ENCODE data around the gene ADH1C. TPM values are rescaled to one million over a fixed set of nuclear protein-coding genes. Genes with fewer than 3 reads are reported as not detected.

The ADH1C gene
- total RNA-seq, 1 experiment from 2014 or later = not detected

- Histone ChIP-seq H3K4me2 (ENCODE audit: low read length) (no peak overlapping the region), H3K36me3 (ENCODE audit: low read depth, low read length) (no peaks in the 10 kb centered on the region), H4K20me1 (ENCODE audit: low read length) (no peaks in the 10 kb centered on the region), H3K4me3 (ENCODE audit: low read length) (no peak overlapping the region), H3K9ac (ENCODE audit: low read length) (no peak overlapping the region), H3K27me3 (ENCODE audit: low read length) (peaks cover 3% of the 10 kb centered on the region), H2AFZ (ENCODE audit: low read length) (no peak overlapping the region), H3K79me2 (ENCODE audit: low read length) (no peaks in the 10 kb centered on the region), H3F3A (ENCODE audit: low read length, unreplicated experiment) (no peaks in the 10 kb centered on the region), H3K9me3 (ENCODE audit: low read length) (no peaks in the 10 kb centered on the region), H3K27ac (ENCODE audit: low read length) (no peak overlapping the region), H3K4me1 (ENCODE audit: insufficient read depth, low read length) (no peaks in the 10 kb centered on the region), H3K9me2 (replicated peaks; ENCODE audit: low read length) (no peaks in the 10 kb centered on the region)
- TF ChIP-seq EZH2phosphoT487 (IDR thresholded peaks at IDR 0.05; ENCODE audit: borderline replicate concordance, low read length) (no peak), EZH2 (IDR thresholded peaks at IDR 0.05; ENCODE audit: low read length, unreplicated experiment) (no peak), CTCF (conservative IDR thresholded peaks at IDR 0.05; ENCODE audit: low read depth, low read length) (no peak)
- ChIA-PET CTCF (no interaction called here), POLR2A (ENCODE audit: unreplicated experiment) (no interaction called here)
- BruUV-seq (replicated peaks) = no TSS peak
- ATAC-seq (no peak), DNase-seq (no peak)
- intact Hi-C loops (cut with micrococcal nuclease) = no loop called here
These were observed 42.2 kb downstream of the ADH1C start for GRCh38 chr4:99310389-99310788.

DNA sequence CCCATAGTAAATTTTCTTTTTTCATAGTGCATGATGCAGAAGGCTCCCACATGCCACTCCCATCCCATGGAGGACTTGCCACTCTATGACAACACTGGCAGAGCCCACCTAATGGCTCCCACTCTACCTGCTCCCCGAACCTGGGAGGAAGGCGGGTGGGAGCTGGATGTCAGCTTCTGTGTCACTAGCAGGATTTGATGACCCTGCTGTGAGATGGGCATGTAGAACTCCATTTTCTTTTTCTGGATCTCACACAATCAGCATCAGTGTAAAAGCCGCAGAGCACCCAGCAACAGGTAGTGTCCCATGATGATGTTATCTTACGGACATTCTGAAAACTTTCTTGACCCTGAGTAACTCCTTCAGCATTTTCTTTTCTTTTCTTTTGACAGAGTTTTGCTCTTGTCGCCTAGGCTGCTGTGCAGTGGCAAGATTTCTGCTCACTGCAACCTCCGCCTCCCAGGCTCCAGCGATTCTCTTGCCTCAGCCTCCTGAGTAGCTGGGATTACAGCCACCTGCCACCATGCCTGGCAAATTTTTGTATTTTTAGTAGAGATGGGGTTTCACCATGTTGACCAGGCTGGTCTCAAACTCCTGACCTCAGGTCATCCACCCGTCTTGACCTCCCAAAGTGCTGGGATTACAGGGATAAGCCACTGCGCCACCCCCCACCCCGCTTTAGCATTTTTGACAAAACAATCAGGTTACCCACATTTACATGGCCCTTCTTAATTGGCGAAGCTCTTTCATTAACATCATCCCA, 46.7 kb downstream of the ADH1C start:
- Histone ChIP-seq H3K4me3 (ENCODE audit: low read length) (no peak overlapping the region), H3K4me1 (ENCODE audit: insufficient read depth, low read length) (no peaks in the 10 kb centered on the region), H3K4me2 (ENCODE audit: low read length) (no peak overlapping the region), H3K9ac (ENCODE audit: low read length) (no peak overlapping the region), H3K79me2 (ENCODE audit: low read length) (no peaks in the 10 kb centered on the region), H2AFZ (ENCODE audit: low read length) (no peak overlapping the region), H3K36me3 (ENCODE audit: low read depth, low read length) (no peaks in the 10 kb centered on the region), H3K27ac (ENCODE audit: low read length) (no peak overlapping the region), H3K27me3 (ENCODE audit: low read length) (peaks cover 3% of the 10 kb centered on the region), H3K9me2 (replicated peaks; ENCODE audit: low read length) (no peaks in the 10 kb centered on the region), H3F3A (ENCODE audit: low read length, unreplicated experiment) (no peaks in the 10 kb centered on the region), H3K9me3 (ENCODE audit: low read length) (no peaks in the 10 kb centered on the region), H4K20me1 (ENCODE audit: low read length) (no peaks in the 10 kb centered on the region)
- POLR2A ChIA-PET (ENCODE audit: unreplicated experiment) = no interaction called here
- DNase-seq (no peak), ATAC-seq (no peak)
- intact Hi-C loops (cut with micrococcal nuclease) = no loop called here
- no TSS peak for BruUV-seq (replicated peaks)
- TF ChIP-seq EZH2phosphoT487 (IDR thresholded peaks at IDR 0.05; ENCODE audit: borderline replicate concordance, low read length) (no peak), CTCF (conservative IDR thresholded peaks at IDR 0.05; ENCODE audit: low read depth, low read length) (no peak), EZH2 (IDR thresholded peaks at IDR 0.05; ENCODE audit: low read length, unreplicated experiment) (no peak)
- CTCF ChIA-PET = no interaction called here

- Histone ChIP-seq H2AFZ (ENCODE audit: low read length) (no peak overlapping the region), H3F3A (ENCODE audit: low read length, unreplicated experiment) (no peaks in the 10 kb centered on the region), H3K4me2 (ENCODE audit: low read length) (no peak overlapping the region), H3K9me3 (ENCODE audit: low read length) (no peaks in the 10 kb centered on the region), H3K79me2 (ENCODE audit: low read length) (no peaks in the 10 kb centered on the region), H4K20me1 (ENCODE audit: low read length) (no peaks in the 10 kb centered on the region), H3K4me1 (ENCODE audit: insufficient read depth, low read length) (no peaks in the 10 kb centered on the region), H3K9me2 (replicated peaks; ENCODE audit: low read length) (no peaks in the 10 kb centered on the region), H3K36me3 (ENCODE audit: low read depth, low read length) (no peaks in the 10 kb centered on the region), H3K9ac (ENCODE audit: low read length) (no peak overlapping the region), H3K4me3 (ENCODE audit: low read length) (no peak overlapping the region), H3K27ac (ENCODE audit: low read length) (no peak overlapping the region), H3K27me3 (ENCODE audit: low read length) (no peaks in the 10 kb centered on the region)
- DNase-seq (no peak), ATAC-seq (no peak)
- ChIA-PET CTCF (no interaction called here), POLR2A (ENCODE audit: unreplicated experiment) (no interaction called here)
- no TSS peak for BruUV-seq (replicated peaks)
- intact Hi-C loops (cut with micrococcal nuclease) = no loop called here
- TF ChIP-seq EZH2 (IDR thresholded peaks at IDR 0.05; ENCODE audit: low read length, unreplicated experiment) (no peak), EZH2phosphoT487 (IDR thresholded peaks at IDR 0.05; ENCODE audit: borderline replicate concordance, low read length) (no peak), CTCF (conservative IDR thresholded peaks at IDR 0.05; ENCODE audit: low read depth, low read length) (no peak)
These were observed 51.0 kb downstream of the ADH1C start for GRCh38 chr4:99301376-99302164.

Data from PC-3 (cell line).